GM13977 (cell line): Measurements from ENCODE around the gene OPCML.

Source experiments
- DNase-seq: peaks from one replicate; pipeline ENCODE4 v3.0.0; 2012; ENCODE audit warnings: low spot score
- CTCF ChIP-seq: IDR thresholded peaks from 2 replicates; pipeline ENCODE4 v1.5.1; 2012; ENCODE audit warnings: mild to moderate bottlenecking, control low read depth; ENCODE audit not compliant: insufficient read depth; ENCODE audit errors: extremely low read depth, missing control alignments
- in situ Hi-C: fragments of 300-500 bp; cut with MboI; formaldehyde crosslinking; loops from one replicate; pipeline ENCODE4 v1.12.0; 2022; ENCODE audit warnings: low sequenced_read_pairs, low pct_unique_long_range_greater_than_20kb, mixed read lengths, inconsistent platforms; ENCODE audit not compliant: unreplicated experiment

The OPCML gene

DNA sequence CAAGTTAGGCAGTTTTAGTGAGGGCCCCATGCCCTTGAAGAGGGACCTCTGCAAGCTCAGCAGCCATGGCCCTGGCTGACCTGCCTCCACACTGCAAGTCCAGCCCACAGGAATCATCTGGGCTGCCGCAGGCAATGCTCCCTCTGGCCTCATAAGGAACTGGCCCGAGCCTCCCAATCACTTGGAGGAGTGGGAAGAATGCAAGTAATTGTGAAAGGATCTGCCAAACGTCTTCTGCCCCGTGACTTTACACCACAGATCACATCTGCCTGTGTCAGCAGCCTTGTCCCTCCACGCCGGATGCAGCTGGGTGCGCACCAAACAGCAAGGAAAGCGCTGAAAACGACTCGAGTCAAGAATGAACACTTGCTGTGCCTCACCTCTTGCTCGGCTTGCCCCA is 23.8 kb downstream of the OPCML start:
- TF ChIP-seq CTCF: no peak
- in situ Hi-C loops: no loop called here
- no peak for DNase-seq

GRCh38 chr11:133507185-133507584 is 25.1 kb downstream of the OPCML start:
- in situ Hi-C loops: no loop called here
- TF ChIP-seq CTCF: no peak
- DNase-seq: no peak

GRCh38 chr11:133506551-133507094 is 25.7 kb downstream of the OPCML start:
- no peak for DNase-seq
- in situ Hi-C loops: no loop called here
- no peak for TF ChIP-seq CTCF

- DNase-seq: no peak
- no peak for TF ChIP-seq CTCF
- in situ Hi-C loops: no loop called here
Observed at GRCh38 chr11:133506023-133506422, 26.3 kb downstream of the OPCML start.

DNA sequence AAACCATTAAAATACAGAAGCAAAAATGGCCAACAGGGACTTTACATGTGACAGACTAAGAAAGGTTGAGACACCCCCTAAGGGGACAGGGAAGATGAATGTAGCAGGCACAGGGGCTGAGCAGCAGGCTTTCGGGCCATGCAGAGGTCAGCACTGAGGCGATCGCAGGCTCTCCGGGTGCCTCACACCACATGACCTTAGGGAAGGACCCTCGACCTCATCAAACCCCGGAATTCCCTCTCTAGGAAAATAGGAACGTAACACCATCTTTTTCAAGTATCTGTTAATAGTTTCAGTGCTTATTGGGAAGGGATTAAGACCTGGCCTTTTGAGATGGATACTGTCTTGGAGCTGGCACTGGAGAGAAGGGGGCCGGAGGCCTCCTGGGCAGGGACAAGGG is 27.4 kb downstream of the OPCML start:
- in situ Hi-C loops: no loop called here
- no peak for DNase-seq

DNA sequence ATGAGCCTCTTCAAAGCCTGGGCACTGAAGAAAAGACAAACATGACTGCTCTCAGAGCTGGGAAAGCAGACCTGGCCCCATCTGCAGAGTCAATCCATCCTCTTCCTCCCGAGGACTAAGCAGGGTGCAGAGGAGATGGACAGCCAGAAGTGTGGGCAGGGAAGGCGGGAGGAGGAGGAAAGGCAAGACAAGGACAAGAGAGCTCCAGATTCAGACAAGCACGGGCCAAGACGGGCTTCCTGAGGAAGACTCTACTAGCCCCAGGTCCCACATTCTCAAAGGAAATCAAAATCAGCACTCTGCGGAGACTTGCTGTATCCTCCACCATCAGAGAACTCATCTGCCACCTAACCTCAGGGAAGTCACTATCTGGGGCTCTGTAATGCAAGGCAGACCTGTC is 28.5 kb downstream of the OPCML start:
- no peak for TF ChIP-seq CTCF
- DNase-seq: no peak
- in situ Hi-C loops: no loop called here

More for the DNA sequence above, 27.4 kb downstream of the OPCML start:
- no peak for TF ChIP-seq CTCF

- in situ Hi-C loops: no loop called here
- no peak for TF ChIP-seq CTCF
Observed at GRCh38 chr11:133503236-133503635, 29.1 kb downstream of the OPCML start.

More at GRCh38 chr11:133503236-133503635, 29.1 kb downstream of the OPCML start:
- no peak for DNase-seq
